Measurements from ENCODE around the gene UBE2K.
"Not testable (repeated sequence)": the region's sequence is repeated elsewhere in the genome, so short reads cannot be mapped to it uniquely, and the experiment has no call there.

UBE2K gene

DNA sequence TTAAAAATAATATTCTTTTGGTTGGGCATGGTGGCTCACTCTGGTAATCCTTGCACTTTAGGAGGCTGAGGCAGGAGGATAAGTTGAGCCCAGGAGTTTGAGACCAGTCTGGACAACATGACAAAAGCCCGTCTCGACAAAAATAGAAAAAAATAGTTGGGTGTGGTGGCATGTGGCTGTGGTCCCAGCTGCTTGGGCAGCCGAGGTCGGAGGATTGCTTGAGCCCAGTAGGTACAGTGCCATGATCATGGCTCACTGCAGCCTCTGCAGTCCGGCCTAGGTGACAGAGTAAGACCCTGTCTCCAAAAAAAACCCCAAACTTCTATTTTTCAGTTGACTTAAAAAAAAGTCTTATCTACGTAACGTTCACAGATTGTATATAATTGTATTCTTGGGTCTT, 23.9 kb downstream of the UBE2K start:
- DNase-seq (ENCODE audit: low read depth in 2 of 3, low spot score in 1 of 3), result no peak

DNA sequence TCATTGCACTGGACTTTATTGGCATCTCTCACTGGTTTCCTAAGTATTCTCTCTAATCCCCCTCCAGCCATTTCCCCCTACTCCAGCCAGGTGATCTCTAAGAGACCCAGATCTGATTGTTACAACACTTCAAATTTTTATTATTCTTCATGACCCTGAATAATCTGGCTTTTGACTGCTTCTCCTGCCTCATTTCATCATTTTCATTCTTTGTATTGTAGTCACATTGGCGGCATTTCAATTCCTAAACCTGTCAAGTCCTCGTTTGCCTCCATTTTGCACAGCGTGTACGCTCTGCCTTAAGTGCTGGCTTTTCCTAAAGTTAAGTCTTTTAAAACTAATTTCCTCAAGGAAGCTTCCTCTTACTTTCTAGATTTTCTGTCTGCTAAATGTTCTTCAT, 31.6 kb downstream of the UBE2K start:
- no peak for DNase-seq (ENCODE audit: low read depth in 2 of 3, low spot score in 1 of 3)

DNA sequence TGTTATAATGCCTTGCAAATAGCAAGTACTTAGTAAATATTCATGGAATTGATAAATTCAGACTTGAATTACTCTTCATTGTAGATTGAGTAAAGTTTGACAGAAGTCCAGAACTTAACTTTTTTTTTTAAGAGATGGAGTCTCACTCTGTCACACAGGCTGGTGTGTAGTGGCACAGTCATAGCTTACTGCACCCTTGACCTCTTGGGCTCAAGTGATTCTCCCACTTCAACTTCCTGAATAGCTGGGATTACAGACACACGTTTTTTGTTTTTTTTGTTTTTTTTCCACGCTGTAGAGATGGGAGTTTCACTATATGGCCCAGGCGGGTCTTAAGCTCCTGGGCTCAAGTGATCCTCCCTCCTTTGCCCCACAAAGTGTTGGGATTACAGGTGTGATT, 32.1 kb downstream of the UBE2K start:
- no peak for DNase-seq (ENCODE audit: low read depth in 2 of 3, low spot score in 1 of 3)

DNA sequence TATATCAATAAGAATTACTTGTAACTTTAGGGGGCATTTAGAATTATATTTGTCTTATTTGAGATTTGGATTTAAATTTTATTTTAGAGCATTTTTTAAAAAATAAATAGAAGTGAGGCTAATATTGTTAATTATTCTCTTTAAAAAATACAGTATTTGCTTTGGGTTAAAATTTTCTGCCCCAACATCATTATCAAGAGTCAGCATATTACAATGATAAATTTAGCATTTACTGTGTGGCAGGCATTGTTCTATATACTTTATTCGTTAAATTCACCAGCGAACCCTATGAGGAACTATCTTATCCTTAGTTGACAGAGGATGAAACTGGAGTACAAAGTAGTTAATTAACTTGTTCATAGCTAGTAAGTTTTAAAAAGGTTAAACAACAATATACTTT, 34.0 kb downstream of the UBE2K start:
- no peak for DNase-seq (ENCODE audit: low read depth in 2 of 3, low spot score in 1 of 3)

DNA sequence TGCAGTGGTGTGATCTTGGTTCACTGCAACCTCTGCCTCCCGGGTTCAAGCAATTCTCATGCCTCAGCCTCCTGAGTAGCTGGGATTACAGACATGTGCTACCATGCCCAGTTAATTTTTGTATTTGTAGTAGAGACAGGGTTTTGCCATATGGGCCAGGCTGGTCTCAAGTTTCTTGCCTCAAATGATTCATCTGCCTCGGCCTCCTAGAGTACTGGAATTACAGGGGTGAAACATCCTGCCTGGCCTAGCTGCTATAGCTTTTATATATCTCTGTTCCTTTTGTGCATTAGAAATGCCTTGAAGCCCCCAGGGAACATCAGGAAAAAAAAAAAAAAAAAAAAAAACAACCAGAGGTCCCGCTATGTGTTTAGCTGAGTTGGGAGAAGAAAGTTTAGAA, 34.8 kb downstream of the UBE2K start:
- DNase-seq (ENCODE audit: low read depth in 2 of 3, low spot score in 1 of 3), result no peak

DNA sequence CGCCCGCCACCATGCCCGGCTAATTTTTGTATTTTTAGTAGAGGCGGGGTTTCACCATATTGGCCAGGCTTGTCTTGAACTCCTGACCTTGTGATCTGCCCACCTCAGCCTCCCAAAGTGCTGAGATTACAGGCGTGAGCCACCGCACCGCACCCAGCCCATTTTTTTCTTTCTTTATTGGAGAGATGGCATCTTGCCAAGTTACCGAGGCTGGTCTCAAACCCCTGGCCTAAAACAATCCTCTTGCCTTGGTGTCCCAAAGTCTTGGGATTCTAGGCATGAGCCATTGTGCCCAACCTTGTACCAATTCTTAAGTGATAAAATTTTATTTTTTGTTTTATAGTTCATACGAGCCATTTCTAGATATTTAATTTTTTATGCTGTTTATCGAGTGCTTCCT, 41.7 kb downstream of the UBE2K start:
- not testable (repeated sequence) for DNase-seq (ENCODE audit: low read depth in 2 of 3, low spot score in 1 of 3)

DNA sequence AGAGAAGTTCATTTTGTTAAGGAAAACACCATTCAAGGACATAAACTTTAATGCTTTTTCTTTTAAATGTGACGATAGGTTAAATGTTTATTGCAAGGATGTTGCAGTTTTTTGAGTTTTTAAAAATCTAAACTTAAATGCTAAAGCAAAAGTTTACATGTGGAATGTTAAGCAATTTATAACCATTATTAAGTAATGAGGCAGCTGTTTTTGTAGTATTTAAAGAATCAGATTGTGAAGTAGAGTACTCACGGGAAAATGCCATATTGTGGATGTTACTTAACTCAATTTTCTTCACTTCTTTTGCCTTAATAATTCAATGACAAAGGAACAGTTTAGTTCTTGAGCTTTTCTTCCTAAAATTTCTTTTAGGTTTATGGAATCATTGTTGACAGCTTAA, 43.5 kb downstream of the UBE2K start:
- DNase-seq (ENCODE audit: low read depth in 2 of 3, low spot score in 1 of 3), result no peak

DNA sequence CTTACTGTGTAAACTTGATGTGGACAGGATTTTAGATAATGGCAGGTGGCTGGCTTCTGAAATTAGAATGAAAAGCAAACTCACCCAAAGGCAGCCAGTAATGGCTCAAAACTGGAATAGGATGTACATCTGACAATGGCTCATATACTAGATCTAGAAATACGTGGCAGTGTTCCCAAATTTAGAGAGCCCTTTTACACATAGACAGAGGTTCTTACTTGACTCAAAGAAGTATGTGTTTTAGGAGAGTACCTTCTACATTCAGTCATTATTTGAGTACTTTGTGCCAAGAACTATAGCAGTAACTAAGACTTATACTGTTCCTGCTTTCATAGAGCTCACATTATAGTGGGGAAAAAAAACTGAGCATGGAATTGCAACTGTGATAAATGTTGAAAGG, 48.0 kb downstream of the UBE2K start:
- DNase-seq (ENCODE audit: low read depth in 2 of 3, low spot score in 1 of 3), result no peak

DNA sequence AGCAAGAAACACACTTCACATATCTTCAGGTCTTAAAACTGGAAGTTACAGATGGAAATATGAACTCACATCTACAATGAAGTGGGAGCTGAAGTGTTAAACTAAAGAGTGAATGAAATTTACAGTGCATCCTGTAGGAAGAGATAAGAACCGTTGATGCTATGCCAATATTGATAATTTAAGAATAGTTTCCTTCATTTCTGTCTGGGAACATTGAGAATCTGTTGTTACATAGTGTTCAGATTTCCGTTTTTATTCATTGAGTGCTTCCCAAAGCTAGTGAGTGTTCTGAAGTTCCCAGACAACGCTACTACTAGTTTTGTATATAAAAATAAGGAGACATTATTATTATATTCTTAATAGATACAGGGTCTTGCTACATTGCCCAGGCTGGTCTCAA, 52.3 kb downstream of the UBE2K start:
- no peak for DNase-seq (ENCODE audit: low read depth in 2 of 3, low spot score in 1 of 3)

DNA sequence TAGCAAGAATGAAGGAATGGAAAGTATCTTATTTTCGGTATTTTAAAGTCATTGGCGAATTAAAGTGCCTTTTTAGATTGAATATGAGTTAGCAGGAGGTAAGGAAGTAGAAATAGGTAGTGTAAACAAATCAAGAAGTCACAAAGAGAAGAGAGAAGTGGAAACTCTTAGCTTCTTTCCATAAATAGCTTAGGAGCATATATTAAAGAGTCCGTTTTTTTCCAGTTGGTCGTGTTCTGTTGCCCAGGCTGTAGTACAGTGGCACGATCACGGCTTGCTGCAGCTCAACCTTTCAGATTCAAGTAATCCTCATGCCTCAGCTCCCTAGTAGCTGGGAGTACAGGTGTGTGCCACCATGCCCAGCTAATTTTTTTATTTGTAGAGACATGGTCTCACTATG, 56.4 kb downstream of the UBE2K start:
- DNase-seq (ENCODE audit: low read depth in 2 of 3, low spot score in 1 of 3), result no peak

DNA sequence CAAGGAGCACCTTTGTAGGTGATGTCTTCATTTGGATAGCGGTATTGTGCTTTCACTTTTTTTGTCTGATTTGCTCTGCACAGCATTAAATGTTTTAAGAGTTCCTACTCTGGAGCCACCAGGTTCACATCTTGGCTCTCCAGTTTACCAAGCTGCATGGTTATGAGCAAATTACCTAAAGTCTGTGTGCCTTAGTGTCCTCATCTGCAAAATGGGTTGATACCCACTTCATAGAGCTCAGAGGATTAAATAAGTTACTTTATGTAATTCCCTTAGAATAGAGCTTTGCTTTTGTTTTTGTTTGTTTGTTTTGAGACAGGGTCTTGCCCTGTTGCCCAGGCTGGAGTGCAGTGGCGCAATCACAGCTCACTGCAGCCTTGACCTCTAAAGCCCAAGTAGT, 58.2 kb downstream of the UBE2K start:
- no peak for DNase-seq (ENCODE audit: low read depth in 2 of 3, low spot score in 1 of 3)

DNA sequence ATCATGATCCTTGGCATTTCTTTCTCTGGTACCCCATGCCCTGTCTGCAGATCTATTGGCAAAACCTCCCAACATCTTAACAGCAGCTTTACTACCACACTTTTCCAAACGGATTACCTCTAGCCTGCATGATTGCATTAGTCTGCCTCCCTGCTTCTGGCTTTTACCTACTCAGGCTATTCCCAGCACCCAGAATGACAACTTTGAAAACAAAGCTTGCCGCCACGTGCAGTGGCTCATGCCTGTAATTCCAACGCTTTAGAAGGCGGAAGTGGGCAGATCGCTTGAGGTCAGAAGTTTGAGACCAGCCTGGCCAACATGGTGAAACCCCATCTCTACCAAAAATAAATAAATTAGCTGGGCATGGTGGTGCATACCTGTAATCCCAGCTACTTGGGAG, 60.2 kb downstream of the UBE2K start:
- DNase-seq (ENCODE audit: low read depth in 2 of 3, low spot score in 1 of 3), result no peak

DNA sequence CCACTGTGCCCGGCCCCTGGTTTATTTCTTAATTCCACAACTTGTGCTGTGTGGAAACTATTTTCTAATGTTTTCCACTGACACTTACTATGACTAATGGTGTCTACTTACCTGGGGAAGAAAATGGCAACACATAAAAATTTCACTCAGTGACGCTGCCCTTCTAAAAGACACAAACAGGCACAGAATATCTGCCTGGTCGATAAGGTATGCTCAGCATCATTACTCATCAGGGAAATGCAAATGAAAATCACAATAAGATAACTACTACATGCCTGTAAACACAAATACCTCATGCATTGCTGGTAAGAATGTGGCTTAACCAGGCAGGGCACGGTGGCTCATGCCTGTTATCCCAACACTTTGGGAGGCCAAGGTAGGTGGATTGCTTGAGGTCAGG, 61.6 kb downstream of the UBE2K start:
- DNase-seq (ENCODE audit: low read depth in 2 of 3, low spot score in 1 of 3), result no peak

DNA sequence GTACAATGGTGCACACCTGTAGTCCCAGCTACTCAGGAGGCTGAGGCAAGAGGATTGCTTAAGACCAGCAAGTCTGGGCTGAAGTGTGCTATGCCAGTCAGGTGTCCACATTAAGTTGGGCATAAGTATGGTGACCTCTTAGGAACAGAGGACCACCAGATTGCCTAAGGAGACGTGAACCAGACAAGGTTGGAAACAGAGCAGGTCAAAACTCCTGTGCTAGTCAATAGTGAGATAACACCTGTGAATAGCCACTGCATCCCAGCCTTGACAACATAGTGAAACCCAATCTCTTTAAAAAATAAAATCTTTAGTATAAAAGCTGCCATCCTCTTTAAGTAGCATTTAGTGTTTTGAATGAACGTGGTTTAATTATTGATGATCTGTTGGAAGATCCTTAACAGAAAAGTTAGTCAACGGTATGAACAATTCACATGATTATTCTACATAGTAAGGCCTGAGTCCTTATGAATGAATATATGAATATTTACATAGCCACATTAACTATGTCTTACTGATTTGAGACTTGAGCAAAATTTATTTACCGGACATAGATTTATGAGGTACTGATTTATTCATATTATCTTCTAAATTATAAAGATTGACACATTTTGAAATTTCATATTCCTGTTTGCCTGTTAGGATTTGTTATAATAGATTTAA, 63.2 kb downstream of the UBE2K start:
- DNase-seq (ENCODE audit: low read depth in 2 of 3, low spot score in 1 of 3), result no peak

DNA sequence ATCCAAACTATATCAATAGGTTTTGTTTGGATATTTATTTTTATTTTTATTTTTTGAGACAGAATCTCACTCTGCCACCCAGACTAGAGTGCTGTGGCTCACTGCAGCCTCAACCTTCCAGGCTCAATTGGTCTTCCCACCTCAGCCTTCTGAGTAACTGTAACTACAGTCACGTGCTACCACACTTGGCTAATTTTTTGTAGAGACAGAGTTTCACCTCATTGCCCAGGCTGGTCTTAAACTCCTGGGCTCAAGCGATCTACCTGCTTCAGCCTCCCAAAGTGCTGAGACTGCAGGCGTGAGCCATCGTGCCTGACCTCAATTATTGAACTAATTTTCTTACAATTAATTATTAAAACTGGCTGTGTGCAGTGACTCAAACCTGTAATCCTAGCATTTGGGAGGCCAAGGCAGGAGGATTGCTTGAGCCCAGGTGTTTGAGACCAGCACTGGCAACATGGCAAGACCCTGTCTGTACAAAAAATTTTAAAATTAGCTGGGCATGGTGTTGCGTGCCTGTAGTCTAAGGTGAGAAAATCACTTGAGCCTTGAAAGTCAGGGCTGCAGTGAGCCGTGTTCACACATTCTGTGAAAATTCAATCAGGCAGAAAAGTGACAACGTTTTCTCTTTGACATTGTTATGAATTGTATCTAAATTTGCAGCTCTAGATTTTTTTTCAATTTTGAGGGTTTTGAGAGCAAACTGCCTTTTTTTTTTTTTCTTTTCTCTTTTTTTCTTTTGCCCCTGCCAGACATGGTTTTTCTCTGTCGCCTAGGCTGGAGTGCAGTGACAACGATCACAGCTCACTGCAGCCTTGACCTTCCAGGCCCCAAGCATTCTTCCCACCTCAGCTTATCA, 66.0 kb downstream of the UBE2K start:
- DNase-seq (ENCODE audit: low read depth in 2 of 3, low spot score in 1 of 3), result no peak

DNA sequence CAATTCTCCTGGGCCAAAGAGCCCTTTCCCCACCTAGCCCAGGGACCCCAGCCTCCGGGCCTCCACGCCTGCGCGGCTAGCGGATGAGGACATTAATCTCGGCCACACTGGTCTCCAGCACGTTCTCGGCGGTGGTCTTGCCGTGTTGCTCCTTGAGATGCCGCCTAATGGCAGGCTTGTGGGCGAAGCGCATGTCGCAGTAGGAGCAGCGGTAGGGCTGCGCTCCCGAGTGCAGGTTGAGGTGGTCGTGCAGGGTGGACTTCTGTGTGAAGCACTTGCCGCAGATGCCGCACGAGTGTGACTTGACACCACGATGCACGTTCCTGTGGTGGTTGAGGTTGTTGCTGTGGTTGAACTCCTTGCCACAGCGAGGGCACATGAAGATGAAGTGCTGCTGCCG, 72.1 kb downstream of the UBE2K start:
- no peak for DNase-seq (ENCODE audit: low read depth in 2 of 3, low spot score in 1 of 3)

DNA sequence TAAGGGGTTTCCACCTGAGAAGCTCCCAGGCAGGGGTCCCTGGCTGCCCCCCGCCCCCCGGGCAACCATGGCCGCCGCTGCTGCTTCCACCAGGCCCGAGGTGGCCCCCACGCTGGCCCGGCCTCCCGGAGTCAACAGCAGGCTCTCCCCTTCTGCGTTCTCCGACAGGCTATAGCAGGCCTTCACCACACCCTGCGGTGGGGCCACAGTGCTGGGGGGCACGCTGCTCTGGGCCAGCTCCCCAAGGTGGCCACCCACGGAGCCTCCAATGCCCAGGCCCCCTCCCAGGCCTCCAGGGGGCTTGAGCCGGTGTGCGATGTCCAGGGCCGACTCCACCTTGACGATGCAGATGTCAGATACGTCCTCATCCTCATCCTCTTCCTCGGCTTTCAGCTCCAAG, 72.5 kb downstream of the UBE2K start:
- no peak for DNase-seq (ENCODE audit: low read depth in 2 of 3, low spot score in 1 of 3)

DNA sequence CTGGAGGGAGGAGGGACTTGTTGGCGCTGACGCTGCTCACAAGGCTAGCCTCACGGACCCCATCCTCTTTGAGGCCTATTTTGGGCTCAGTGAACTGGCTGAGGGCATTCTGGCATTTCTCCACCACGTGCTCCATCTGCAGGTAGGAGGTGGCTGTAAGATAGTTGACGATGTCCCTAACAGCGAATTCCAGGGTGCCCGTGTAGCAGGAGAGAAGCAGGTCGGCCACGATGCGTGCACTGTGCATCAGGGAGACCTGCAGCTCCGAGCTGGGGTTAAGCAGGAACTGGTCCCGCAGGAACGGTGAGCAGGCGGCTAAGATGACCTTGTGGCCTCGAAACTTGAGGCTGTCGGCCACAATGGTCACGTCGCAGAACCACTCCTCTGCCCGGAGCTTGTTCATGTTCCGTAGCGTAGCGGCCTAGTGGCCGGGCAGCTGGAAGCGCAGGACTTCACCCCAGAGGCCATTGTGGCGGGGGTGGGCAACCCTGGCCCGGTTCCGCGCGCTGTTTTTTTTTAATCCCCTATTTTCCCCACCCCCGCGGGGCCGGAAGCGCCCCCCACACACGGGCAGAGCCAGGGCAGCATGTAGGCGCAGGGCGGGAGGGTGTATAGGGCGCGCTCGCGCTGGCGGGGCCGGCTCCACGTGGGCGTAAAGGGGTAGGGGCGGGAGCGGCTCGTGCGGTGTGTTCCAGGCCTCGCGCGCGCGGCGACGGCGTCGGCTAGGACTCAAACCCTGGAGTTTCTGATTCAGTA, 73.2 kb downstream of the UBE2K start:
- no peak for DNase-seq (ENCODE audit: low read depth in 2 of 3, low spot score in 1 of 3)

DNA sequence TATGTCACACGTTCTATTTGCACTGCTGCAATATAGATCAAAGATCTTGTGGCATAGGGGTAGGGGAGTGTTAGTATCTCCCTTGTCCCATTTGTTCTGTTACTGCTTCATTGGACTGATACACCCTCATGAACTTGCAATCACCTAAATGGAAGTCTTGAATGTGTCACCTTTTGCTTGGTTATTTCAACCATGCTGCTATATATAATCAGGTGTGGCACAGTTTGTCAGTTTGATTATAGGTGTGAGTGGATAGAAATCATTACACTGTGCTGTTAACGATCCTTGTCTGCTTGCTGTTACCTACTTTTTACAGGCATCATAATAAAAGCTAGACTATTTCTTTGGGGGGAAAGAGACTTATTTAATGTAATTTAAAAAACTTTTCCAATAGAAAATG, 84.1 kb downstream of the UBE2K start:
- DNase-seq (ENCODE audit: low read depth in 2 of 3, low spot score in 1 of 3), result not testable (repeated sequence)

DNA sequence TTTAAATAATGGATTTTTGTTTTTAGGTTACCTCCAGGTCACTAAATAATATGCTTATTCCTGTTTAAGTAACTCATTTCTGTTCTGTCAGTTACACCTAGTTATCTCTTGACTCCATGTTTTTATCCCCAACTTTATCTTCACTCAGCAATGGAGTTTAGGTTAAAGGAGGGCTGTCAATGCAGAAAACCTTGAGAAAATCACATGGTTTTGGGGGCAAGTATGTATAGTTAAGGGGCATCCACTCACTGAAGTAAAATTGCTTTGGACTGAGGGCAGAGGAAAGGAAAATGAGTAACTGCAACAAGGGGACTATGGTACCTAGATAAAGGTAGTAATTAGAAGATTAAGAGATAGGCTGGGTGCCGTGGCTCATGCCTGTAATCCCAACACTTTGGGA, 87.1 kb downstream of the UBE2K start:
- DNase-seq (ENCODE audit: low read depth in 2 of 3, low spot score in 1 of 3), result no peak

DNA sequence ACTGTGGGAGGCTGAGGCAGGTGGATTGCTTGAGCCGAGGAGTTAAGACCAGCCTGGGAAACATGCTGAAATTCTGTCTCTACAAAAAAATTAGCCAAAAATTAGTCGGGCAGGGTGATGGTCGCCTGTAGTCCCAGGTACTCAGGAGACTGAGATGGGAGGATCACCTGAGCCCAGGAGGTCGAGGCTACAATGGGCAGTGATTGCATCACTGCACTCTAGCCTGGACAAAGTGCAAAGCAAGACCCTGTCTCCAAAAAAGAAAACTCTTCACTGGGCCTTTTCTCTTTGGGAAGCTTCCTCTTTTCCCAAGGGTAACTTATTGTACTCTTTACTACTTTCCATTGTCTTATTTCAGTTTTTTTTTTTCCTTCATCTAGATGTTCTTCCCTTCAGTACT, 88.9 kb downstream of the UBE2K start:
- DNase-seq (ENCODE audit: low read depth in 2 of 3, low spot score in 1 of 3), result no peak

DNA sequence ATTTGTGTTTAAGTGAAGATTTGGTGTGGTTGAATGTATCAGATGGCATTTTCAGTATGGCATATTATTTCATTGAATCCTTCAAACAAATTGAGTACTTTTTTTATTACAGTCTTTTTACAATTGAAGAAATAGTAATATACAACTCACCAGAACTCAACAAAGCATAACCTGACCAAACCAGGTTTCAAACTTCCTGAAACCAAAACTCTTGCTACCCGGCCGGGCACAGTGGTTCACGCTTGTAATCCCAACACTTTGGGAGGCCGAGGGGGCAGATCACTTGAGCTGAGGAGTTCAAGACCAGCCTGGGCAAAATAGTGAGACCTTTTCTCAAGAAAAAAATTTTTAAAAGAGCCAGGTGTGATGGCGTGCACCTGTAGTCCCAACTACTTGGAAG, 94.2 kb downstream of the UBE2K start:
- DNase-seq (ENCODE audit: low read depth in 2 of 3, low spot score in 1 of 3), result no peak
